OCI-LY7 (cell line): Measurements from ENCODE around the gene INSYN2B. TPM values are rescaled to one million over a fixed set of nuclear protein-coding genes. Genes with fewer than 3 reads are reported as not detected.

Experiments
- BruUV-seq: library from RNA; stranded (reverse); fragments of 400-500 nt; replicated peaks from 2 replicates; lab custom pipeline; 2021; lab: Mats Ljungman, UMichigan
- CTCF ChIA-PET: fragments of 300-600 bp; sonication (Branson Sonifier 250); formaldehyde crosslinking; loops from one replicate; lab custom pipeline; 2022; ENCODE audit warnings: antibody characterized with exemption; ENCODE audit not compliant: unreplicated experiment; lab: Charles Lee
- POLR2A ChIA-PET: fragments of 300-600 bp; sonication (Branson Sonifier 250); formaldehyde crosslinking; loops from one replicate; lab custom pipeline; 2022; ENCODE audit warnings: antibody characterized with exemption; lab: Charles Lee
- DNase-seq: peaks from one replicate; pipeline ENCODE4 v3.0.0-alpha.2; 2015; ENCODE audit warnings: low spot score
- H2AFZ ChIP-seq: fragments of 200-600 bp; sonication (generic), shearing (Covaris generic); 2 replicates; pipeline ENCODE4 v1.6.1; 2014; ENCODE audit warnings: mild to moderate bottlenecking, antibody characterized with exemption, low read length, moderate library complexity
- H3K27ac ChIP-seq: fragments of 200-600 bp; sonication (generic); 2 replicates; pipeline ENCODE4 v1.5.1; 2014; ENCODE audit warnings: mixed run types, low read depth, mild to moderate bottlenecking, moderate library complexity, low read length, inconsistent platforms; ENCODE audit not compliant: poor library complexity, severe bottlenecking
- H3K36me3 ChIP-seq: fragments of 200-600 bp; sonication (generic); 2 replicates; pipeline ENCODE4 v1.6.1; 2014; ENCODE audit warnings: mild to moderate bottlenecking, antibody characterized with exemption, low read length, moderate library complexity, mixed read lengths; ENCODE audit not compliant: insufficient read depth
- H3K4me1 ChIP-seq: fragments of 200-600 bp; sonication (generic); 2 replicates; pipeline ENCODE4 v1.5.1; 2014; ENCODE audit warnings: mild to moderate bottlenecking, low read length; ENCODE audit not compliant: insufficient read depth, poor library complexity, severe bottlenecking
- H3K4me2 ChIP-seq: fragments of 200-600 bp; sonication (generic); 2 replicates; pipeline ENCODE4 v1.6.1; 2014; ENCODE audit warnings: mild to moderate bottlenecking, low read length
- H3K4me3 ChIP-seq: fragments of 200-600 bp; sonication (generic); 2 replicates; pipeline ENCODE4 v1.5.1; 2014; ENCODE audit warnings: mild to moderate bottlenecking, low read depth, low read length; ENCODE audit not compliant: poor library complexity, severe bottlenecking
- H3K79me2 ChIP-seq: fragments of 200-600 bp; sonication (generic); 2 replicates; pipeline ENCODE4 v1.6.1; 2016; ENCODE audit warnings: low read depth, mild to moderate bottlenecking, low read length, moderate library complexity, mixed read lengths; ENCODE audit not compliant: insufficient read depth
- H3K9me2 ChIP-seq: fragments of 200-600 bp; sonication (generic); 2 replicates; pipeline ENCODE4 v1.6.1; 2016; ENCODE audit warnings: mild to moderate bottlenecking, low read length, mixed read lengths; ENCODE audit not compliant: insufficient read depth
- H3K9me3 ChIP-seq: fragments of 200-600 bp; sonication (generic); 2 replicates; pipeline ENCODE4 v1.6.1; 2014; ENCODE audit warnings: mild to moderate bottlenecking, mixed run types, low read length, mixed read lengths
- H4K20me1 ChIP-seq: fragments of 200-600 bp; sonication (generic); 2 replicates; pipeline ENCODE4 v1.6.1; 2014; ENCODE audit warnings: mild to moderate bottlenecking, antibody characterized with exemption, low read length, moderate library complexity, mixed read lengths; ENCODE audit not compliant: insufficient read depth
- EZH2phosphoT487 ChIP-seq: fragments of 200-600 bp; sonication (generic); IDR thresholded peaks from 2 replicates; pipeline ENCODE4 v1.6.1; 2018; ENCODE audit warnings: low read depth, borderline replicate concordance, mild to moderate bottlenecking, mixed run types, antibody characterized with exemption, low read length, moderate library complexity, mixed read lengths
- intact Hi-C: fragments of 100-400 bp; cut with micrococcal nuclease; formaldehyde crosslinking; loops from one replicate; pipeline ENCODE4 v1.10.0; 2022; ENCODE audit not compliant: unreplicated experiment
- total RNA-seq, 2 experiments: library from RNA; depleted of rRNA in 1 of 2; stranded (reverse); fragments of >200 nt in 1 of 2; shearing (Covaris generic) in 1 of 2; gene quantifications; 2 replicates each; pipeline ENCODE4 v1.2.3, GENCODE V29; 2014 to 2022
- TF ChIP-seq, protein P1 (sequence below): fragments of 200-600 bp; sonication (generic); conservative IDR thresholded peaks from 2 replicates; pipeline ENCODE4 v1.5.1; 2014; ENCODE audit warnings: mild to moderate bottlenecking, antibody characterized with exemption, low read length, moderate library complexity, mixed read lengths

Gene INSYN2B
- total RNA-seq, 2 experiments from 2014 or later: not detected

DNA sequence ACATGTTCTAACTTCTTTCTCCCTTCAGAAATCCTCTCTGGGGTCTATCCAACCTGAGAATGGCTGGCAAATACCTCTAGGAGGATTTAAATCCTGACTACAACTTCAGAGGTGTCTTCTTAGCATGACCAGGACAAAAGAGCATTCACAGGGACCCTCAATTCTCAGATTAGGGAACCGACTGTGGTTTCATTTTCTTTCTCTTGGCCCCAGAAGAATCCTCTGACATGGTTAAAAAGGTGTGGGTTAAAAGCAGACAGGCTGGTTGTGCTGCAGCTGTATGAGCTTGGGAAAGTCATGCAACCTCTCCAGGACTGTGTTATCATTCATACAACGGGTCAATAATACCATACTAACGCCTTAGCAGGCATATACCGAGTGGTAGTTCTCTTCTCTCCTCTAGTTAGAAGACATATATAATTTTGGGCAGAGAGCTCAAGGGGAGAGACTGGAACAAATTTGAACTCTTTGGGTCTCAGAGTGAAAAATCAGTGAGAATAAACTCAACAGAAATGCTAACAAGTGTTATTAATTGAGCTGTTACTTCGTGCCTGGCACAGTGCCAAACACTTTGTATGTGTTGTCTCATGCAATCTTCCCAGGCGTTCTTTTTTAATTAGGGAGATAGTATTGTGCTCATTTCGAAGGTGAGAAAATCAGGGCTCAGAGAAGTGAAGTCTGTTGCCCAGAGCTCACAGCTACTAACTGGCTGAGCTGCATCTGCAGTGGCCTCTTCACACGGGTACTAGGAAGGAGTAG lies 35.2 kb downstream of the INSYN2B start:
- Histone ChIP-seq H3K79me2 (no peaks in the 10 kb centered on the region), H3K4me1 (no peaks in the 10 kb centered on the region), H3K4me2 (no peak overlapping the region), H3K36me3 (peaks cover 17% of the 10 kb centered on the region; the same call in 1 of the 2 replicates), H2AFZ (no peak overlapping the region), H3K4me3 (no peak overlapping the region), H4K20me1 (no peaks in the 10 kb centered on the region), H3K9me2 (no peaks in the 10 kb centered on the region), H3K9me3 (no peaks in the 10 kb centered on the region), H3K27ac (no peak overlapping the region)
- ChIA-PET CTCF (interaction anchor here (0.6 to 1.2 kb wide), 2 partner anchors 15 to 23 kb away, joined by 3 to 5 read pairs; no protein-coding TSS in a partner anchor), POLR2A (interaction anchor here (0.6 kb wide), 2 partner anchors 129 to 1933 kb away, joined by 3 read pairs; no protein-coding TSS in a partner anchor)
- no peak for DNase-seq
- no TSS peak for BruUV-seq
- intact Hi-C loops: no loop called here
- TF ChIP-seq, protein P1, sequence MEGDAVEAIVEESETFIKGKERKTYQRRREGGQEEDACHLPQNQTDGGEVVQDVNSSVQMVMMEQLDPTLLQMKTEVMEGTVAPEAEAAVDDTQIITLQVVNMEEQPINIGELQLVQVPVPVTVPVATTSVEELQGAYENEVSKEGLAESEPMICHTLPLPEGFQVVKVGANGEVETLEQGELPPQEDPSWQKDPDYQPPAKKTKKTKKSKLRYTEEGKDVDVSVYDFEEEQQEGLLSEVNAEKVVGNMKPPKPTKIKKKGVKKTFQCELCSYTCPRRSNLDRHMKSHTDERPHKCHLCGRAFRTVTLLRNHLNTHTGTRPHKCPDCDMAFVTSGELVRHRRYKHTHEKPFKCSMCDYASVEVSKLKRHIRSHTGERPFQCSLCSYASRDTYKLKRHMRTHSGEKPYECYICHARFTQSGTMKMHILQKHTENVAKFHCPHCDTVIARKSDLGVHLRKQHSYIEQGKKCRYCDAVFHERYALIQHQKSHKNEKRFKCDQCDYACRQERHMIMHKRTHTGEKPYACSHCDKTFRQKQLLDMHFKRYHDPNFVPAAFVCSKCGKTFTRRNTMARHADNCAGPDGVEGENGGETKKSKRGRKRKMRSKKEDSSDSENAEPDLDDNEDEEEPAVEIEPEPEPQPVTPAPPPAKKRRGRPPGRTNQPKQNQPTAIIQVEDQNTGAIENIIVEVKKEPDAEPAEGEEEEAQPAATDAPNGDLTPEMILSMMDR: no peak
- no peak for TF ChIP-seq EZH2phosphoT487

DNA sequence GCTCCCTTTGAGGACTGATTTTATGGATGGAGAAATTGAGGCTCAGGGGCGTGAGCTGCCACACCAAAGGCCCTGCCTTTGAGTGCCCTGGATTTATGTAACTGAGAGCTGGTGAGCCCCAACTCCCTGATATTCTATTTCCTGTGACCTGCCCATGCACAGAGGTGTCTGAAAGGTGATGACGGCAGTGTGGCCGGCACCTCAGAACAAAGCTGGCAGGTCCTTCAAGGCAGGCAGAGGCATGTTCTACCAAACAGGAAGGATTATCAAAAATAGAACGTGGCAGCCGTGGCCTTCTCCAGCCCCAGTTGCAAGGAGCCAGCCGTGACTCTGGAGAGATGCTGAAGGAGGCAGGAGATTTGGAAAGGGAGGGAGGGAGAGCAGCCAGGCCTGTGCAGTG lies 36.2 kb downstream of the INSYN2B start:
- Histone ChIP-seq H3K9me2 (no peaks in the 10 kb centered on the region), H3K27ac (no peak overlapping the region), H3K79me2 (no peaks in the 10 kb centered on the region), H3K4me1 (no peaks in the 10 kb centered on the region), H3K4me2 (no peak overlapping the region), H2AFZ (no peak overlapping the region), H3K4me3 (no peak overlapping the region), H3K36me3 (0 out of 2 replicates have a peak, but pooled peaks cover 9% of the 10 kb centered on the region), H4K20me1 (no peaks in the 10 kb centered on the region), H3K9me3 (no peaks in the 10 kb centered on the region)
- ChIA-PET POLR2A (no interaction called here), CTCF (interaction anchor here (0.5 kb wide), 1 partner anchor 507 kb away, joined by 3 read pairs; no protein-coding TSS in a partner anchor)
- DNase-seq: no peak
- intact Hi-C loops: no loop called here
- no TSS peak for BruUV-seq
- TF ChIP-seq, protein P1: no peak
- no peak for TF ChIP-seq EZH2phosphoT487

DNA sequence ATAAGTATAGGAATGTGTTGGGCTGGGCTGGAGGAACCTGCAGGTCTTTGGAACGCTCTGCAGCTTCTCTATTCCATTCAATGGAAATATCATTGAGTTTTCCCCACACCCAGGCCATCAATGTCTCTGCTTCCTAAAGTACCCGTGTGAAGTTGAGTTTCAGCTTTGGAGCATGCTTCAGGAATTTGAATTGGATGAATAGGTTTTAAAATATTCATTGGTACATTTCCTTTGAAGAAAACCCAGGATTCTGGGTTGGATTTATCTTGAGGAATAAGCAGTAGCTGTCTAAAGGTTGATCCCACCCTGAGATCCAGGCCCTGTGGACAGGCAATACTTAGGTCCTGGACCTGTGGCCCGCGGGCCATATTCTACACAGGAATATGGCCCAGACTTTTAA lies 37.3 kb downstream of the INSYN2B start:
- Histone ChIP-seq H3K9me2 (no peaks in the 10 kb centered on the region), H3K9me3 (no peaks in the 10 kb centered on the region), H3K4me2 (no peak overlapping the region), H4K20me1 (no peaks in the 10 kb centered on the region), H3K36me3 (0 out of 2 replicates have a peak, but pooled peaks cover 1% of the 10 kb centered on the region), H3K79me2 (no peaks in the 10 kb centered on the region), H3K4me1 (no peaks in the 10 kb centered on the region), H3K27ac (no peak overlapping the region), H3K4me3 (no peak overlapping the region), H2AFZ (no peak overlapping the region)
- BruUV-seq: no TSS peak
- intact Hi-C loops: no loop called here
- no peak for DNase-seq
- TF ChIP-seq, protein P1: no peak
- TF ChIP-seq EZH2phosphoT487: no peak
- POLR2A ChIA-PET: no interaction called here
- CTCF ChIA-PET: no interaction called here
